GM10266 (cell line): ENCODE data around the gene ANKMY2.

Source experiments
- DNase-seq: peaks from one replicate; pipeline ENCODE4 v3.0.0; 2012; ENCODE audit errors: extremely low spot score
- TF ChIP-seq, protein P1 (sequence below): IDR thresholded peaks from 2 replicates; pipeline ENCODE4 v1.5.1; 2012; ENCODE audit warnings: mild to moderate bottlenecking, low read depth; ENCODE audit not compliant: control insufficient read depth, insufficient read depth; ENCODE audit errors: missing control alignments

ANKMY2 gene

DNA sequence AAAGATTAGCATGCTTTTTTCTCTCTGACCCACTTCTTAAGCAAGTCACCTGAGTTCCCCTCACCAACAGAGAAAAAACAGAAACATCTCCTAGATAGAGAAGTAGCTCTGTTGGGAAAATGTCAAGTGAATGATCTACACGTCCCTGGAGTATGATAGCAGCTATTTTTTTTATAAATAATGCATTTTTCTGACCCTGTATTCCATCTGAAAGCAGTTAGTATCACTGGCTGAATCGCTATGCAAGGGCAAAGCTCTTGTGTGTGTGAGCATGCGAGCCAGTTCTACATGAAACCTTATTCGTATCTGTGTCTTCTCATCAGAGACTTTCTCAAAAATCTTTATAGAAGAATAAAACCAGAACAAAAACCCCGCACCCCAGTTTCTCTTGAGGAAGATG is 8.2 kb downstream of the ANKMY2 start:
- no peak for DNase-seq
- TF ChIP-seq, protein P1, sequence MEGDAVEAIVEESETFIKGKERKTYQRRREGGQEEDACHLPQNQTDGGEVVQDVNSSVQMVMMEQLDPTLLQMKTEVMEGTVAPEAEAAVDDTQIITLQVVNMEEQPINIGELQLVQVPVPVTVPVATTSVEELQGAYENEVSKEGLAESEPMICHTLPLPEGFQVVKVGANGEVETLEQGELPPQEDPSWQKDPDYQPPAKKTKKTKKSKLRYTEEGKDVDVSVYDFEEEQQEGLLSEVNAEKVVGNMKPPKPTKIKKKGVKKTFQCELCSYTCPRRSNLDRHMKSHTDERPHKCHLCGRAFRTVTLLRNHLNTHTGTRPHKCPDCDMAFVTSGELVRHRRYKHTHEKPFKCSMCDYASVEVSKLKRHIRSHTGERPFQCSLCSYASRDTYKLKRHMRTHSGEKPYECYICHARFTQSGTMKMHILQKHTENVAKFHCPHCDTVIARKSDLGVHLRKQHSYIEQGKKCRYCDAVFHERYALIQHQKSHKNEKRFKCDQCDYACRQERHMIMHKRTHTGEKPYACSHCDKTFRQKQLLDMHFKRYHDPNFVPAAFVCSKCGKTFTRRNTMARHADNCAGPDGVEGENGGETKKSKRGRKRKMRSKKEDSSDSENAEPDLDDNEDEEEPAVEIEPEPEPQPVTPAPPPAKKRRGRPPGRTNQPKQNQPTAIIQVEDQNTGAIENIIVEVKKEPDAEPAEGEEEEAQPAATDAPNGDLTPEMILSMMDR = no peak

DNA sequence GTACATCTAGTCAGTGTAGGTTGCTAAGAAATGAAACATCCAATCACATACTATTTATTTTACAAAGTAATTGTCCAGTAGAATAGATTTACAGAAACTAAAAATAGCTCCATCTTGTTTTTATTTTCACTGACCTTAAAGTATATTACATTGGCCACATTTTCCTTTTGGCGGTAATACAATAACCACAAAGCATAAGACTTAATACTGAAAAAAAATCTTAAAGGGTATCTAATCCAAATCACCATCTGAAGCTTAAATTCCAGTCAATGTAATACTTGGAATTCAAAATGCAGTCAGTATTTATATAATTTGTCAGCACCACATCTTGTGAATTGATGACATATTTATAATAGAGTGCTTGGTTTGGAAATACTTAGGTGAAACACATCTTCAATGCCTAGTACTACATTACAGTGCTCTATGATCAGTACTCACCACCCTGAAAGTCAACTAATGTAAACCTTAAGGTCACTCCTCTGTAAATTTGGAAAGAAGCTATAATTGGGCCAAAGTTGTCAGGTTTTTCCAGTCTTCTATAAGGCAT is 8.9 kb downstream of the ANKMY2 start:
- no peak for DNase-seq
- TF ChIP-seq, protein P1 = no peak

DNA sequence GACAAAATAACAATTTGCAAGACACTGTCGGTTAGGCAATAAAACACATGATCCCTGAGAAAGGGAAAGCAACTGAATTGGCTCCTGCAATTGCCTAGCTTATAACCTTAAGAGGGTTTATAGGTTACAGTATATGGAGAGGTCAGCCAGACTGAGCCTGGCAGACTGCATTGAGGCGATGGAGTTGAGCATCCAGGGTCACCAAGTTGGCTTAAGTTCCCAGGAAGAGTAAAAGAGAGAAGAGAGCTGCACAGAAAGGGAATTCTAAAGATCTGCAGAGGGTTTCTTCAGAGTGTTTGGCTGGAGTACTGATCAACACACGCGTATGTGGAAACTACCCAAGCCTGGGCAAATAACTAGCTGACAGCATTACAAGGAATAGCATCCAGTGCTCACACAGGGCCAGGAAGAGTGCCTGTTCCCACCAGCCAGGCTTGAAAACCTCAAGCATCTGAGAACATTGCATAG is 11.2 kb downstream of the ANKMY2 start:
- TF ChIP-seq, protein P1 = no peak
- DNase-seq = no peak

DNA sequence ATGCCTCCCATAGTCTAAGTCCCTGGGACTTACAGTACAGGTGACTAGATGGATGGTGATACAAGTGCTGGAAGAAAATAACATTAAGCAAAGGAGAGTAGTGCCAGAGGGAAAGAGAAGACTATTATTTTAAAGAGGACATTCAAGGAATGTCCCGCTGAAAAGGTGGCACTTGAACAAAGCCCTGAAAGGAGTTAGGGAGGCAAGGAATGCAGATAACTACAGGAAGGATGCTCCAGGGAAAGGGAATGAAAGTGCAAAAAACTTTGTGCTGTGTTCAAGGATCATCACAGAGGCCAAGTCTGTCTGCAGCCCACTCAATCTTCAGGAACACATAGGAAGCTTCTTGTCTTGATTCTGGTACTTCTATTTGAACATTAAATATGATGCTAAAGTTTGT is 14.9 kb downstream of the ANKMY2 start:
- TF ChIP-seq, protein P1 = no peak
- DNase-seq = no peak

DNA sequence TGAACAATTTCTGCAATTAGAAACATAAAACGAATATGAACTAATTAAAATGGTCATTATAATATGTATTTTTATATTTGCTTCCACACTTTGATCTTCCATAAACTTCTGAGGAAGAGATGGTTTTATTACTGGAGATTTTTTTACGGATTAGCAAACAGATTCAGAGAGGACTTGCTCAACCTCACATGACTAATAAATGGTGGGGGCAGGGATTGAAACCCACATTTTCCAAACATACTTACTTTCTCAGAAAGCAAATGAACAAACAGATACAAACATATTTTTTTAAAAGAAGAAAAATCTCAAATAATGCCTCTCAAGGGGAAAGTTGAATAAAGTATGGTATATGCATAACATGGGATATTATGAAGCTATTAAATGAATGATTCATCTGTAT is 18.3 kb downstream of the ANKMY2 start:
- TF ChIP-seq, protein P1 = no peak

DNA sequence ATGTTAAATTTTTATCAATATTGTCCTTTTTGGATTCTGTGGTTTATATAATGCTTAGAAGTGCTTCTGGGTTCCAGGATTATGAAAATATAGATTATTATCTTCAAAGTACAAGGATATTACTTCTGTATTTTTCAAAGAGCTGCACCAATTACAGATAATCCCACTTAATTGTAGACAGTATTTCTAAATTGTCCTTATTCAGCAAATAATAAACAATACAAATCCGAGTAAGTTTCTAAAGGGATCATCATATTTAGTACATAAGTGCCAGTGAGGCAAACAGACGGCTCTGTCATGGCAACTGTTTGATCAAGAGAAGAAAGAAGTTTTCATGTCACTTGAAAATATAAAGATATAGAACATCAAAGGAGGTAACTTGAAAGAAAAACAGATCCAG is 19.2 kb downstream of the ANKMY2 start:
- DNase-seq = no peak
- TF ChIP-seq, protein P1 = no peak

More for the DNA sequence above, 18.3 kb downstream of the ANKMY2 start:
- DNase-seq = no peak

DNA sequence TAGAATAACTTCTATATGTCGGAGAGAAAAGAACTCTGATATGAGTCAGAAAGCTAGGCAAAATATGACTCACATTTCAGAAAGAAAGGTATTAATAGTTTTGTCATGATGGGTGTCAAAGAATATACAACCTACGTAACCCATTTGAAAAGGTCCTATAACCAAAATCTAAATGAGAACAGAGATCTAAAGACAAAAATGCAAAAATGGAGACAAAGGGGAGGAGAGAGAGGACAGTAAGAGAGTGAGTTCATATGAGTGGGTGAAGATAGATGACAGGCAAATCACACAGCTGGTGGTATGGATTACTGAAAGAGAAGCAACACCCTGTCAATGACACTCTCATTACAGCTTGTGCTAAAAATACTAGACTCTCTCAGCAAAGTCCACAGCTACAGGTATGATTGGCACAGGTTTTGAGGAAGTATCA is 25.6 kb downstream of the ANKMY2 start:
- DNase-seq = peak; percentile 43
- TF ChIP-seq, protein P1 = no peak
